ENCODE measurements around the gene CFAP54. TPM values are rescaled to one million over a fixed set of nuclear protein-coding genes. Genes with fewer than 3 reads are reported as not detected.

Gene CFAP54
- total RNA-seq, 1 donor from 2014 or later, result 0.54 TPM

- no peak overlapping the region for H3K4me3 Mint-ChIP-seq
- no peaks in the 10 kb centered on the region for H3K4me1 Mint-ChIP-seq
- TF ChIP-seq, protein P1, sequence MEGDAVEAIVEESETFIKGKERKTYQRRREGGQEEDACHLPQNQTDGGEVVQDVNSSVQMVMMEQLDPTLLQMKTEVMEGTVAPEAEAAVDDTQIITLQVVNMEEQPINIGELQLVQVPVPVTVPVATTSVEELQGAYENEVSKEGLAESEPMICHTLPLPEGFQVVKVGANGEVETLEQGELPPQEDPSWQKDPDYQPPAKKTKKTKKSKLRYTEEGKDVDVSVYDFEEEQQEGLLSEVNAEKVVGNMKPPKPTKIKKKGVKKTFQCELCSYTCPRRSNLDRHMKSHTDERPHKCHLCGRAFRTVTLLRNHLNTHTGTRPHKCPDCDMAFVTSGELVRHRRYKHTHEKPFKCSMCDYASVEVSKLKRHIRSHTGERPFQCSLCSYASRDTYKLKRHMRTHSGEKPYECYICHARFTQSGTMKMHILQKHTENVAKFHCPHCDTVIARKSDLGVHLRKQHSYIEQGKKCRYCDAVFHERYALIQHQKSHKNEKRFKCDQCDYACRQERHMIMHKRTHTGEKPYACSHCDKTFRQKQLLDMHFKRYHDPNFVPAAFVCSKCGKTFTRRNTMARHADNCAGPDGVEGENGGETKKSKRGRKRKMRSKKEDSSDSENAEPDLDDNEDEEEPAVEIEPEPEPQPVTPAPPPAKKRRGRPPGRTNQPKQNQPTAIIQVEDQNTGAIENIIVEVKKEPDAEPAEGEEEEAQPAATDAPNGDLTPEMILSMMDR (IDR thresholded peaks at IDR 0.05; ENCODE audit: unreplicated experiment), result no peak
- H3K27ac Mint-ChIP-seq, result no peak overlapping the region
- peaks cover 6% of the 10 kb centered on the region for H3K9me3 Mint-ChIP-seq
- H3K36me3 Mint-ChIP-seq, result no peaks in the 10 kb centered on the region
- H3K27me3 Mint-ChIP-seq (ENCODE audit: low read depth), result peaks cover 3% of the 10 kb centered on the region
- no peak for DNase-seq (ENCODE audit: low spot score in 2 of 2, unreplicated experiment in 2 of 2)
Measured at GRCh38 chr12:96901175-96901574, 411.8 kb downstream of the CFAP54 start.

DNA sequence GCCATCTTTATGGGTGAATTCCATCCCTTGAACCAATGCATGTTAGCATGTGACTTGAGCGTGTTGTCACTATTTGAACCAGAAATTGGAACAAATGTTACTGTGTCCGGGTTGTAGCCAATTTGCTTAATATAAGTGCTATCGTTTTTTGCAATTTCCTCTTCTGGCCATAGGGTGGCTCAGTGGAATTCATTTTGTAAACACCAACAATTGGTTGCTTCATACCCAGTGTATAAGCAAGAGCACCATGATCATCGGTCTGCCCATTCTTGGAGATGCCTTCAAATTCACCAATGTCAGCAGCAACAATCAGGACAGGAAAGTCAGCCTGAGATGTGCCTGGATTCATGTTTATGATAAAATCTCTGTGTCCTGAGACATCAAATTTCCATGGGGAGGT, 412.7 kb downstream of the CFAP54 start:
- no peak overlapping the region for H3K4me3 Mint-ChIP-seq
- TF ChIP-seq, protein P1 (IDR thresholded peaks at IDR 0.05; ENCODE audit: unreplicated experiment), result no peak
- H3K27ac Mint-ChIP-seq, result no peak overlapping the region

GRCh38 chr12:96906498-96906848, 417.1 kb downstream of the CFAP54 start:
- Mint-ChIP-seq H3K27me3 (ENCODE audit: low read depth) (peaks cover 3% of the 10 kb centered on the region), H3K4me3 (peak overlapping the region; percentile 87), H3K27ac (peak overlapping the region; percentile 89), H3K36me3 (no peaks in the 10 kb centered on the region), H3K9me3 (peaks cover 6% of the 10 kb centered on the region), H3K4me1 (peaks cover 27% of the 10 kb centered on the region)
- DNase-seq (ENCODE audit: low spot score in 2 of 2, unreplicated experiment in 2 of 2), result no peak
- TF ChIP-seq, protein P1 (IDR thresholded peaks at IDR 0.05; ENCODE audit: unreplicated experiment), result no peak

More for the DNA sequence above, 412.7 kb downstream of the CFAP54 start:
- H3K27me3 Mint-ChIP-seq (ENCODE audit: low read depth), result peaks cover 3% of the 10 kb centered on the region
- peaks cover 2% of the 10 kb centered on the region for H3K4me1 Mint-ChIP-seq
- DNase-seq (ENCODE audit: low spot score in 2 of 2, unreplicated experiment in 2 of 2), result no peak
- H3K9me3 Mint-ChIP-seq, result peaks cover 6% of the 10 kb centered on the region
- no peaks in the 10 kb centered on the region for H3K36me3 Mint-ChIP-seq

DNA sequence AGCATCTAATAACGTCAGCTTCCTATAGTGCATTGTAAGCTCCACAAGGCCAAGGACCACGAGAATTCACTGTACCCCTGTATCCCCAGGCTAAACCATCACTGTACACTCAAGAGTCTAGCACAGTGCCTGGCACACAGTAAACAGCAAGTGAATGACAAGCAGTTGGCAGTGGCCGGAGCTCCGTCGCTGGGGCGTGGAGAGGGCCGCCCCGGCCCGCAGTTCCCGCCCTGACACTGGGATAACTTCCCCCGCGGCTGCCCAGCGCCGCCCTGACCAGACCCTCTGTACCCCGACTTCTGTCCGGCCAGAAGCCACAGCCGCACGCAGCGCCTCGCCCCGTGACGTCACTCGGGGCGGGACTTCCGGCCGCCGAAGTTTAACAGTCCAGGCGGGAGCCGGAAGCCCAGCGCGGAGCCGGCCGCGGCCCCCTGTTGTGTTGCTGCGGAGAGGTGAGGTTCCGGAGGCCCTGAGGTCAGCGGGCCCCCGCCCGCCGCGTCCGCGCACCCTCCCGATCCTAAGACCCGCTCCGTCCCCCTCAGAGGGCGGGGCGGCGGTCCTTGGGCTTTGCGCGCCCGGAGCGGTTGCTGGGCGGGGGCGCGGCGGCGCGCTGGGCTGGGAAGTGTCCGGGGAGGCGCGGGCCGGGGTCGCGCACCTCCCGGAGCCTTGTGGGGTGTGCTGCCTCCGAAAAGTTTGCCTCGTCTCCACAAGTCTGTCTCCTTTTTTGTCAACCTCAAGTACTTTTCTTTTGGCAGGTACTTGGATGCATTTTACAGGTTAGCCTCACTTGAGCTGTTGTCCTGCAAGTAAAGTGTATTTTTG, 417.7 kb downstream of the CFAP54 start, which contains the start of gene NEDD1:
Gene NEDD1, plus strand, starts transcription at position 409 of the 822 bp plus-strand sequence. CDS start 2,503 bp downstream, outside the sequence.
- TF ChIP-seq, protein P1 (IDR thresholded peaks at IDR 0.05; ENCODE audit: unreplicated experiment), result no peak
- H3K9me3 Mint-ChIP-seq, result peaks cover 6% of the 10 kb centered on the region

GRCh38 chr12:96907671-96908422, 418.5 kb downstream of the CFAP54 start:
- peak overlapping the region; percentile 90 for H3K27ac Mint-ChIP-seq
- peaks cover 6% of the 10 kb centered on the region for H3K9me3 Mint-ChIP-seq
- H3K36me3 Mint-ChIP-seq, result peaks cover 1% of the 10 kb centered on the region
- H3K4me3 Mint-ChIP-seq, result peak overlapping the region; percentile 87
- DNase-seq (ENCODE audit: low spot score in 2 of 2, unreplicated experiment in 2 of 2), result no peak
- TF ChIP-seq, protein P1 (IDR thresholded peaks at IDR 0.05; ENCODE audit: unreplicated experiment), result no peak
- peaks cover 3% of the 10 kb centered on the region for H3K27me3 Mint-ChIP-seq (ENCODE audit: low read depth)
- peaks cover 32% of the 10 kb centered on the region for H3K4me1 Mint-ChIP-seq

More for the DNA sequence above, 417.7 kb downstream of the CFAP54 start, which contains the start of gene NEDD1:
- Mint-ChIP-seq H3K27me3 (ENCODE audit: low read depth) (peaks cover 3% of the 10 kb centered on the region), H3K36me3 (no peaks in the 10 kb centered on the region), H3K4me1 (peaks cover 30% of the 10 kb centered on the region), H3K27ac (peak within 1 kb of the TSS; percentile 90), H3K4me3 (peak within 1 kb of the TSS; percentile 87)
- peak; percentile 51 to 83 for DNase-seq (ENCODE audit: low spot score in 2 of 2, unreplicated experiment in 2 of 2)
